GM23248 (cell line): Measurements from ENCODE around the gene SF3B6. TPM values are rescaled to one million over a fixed set of nuclear protein-coding genes. Genes with fewer than 3 reads are reported as not detected.

Source experiments
- DNase-seq: peaks from one replicate; pipeline ENCODE4 v3.0.0-alpha.2; 2015
- H2AFZ ChIP-seq: fragments of 200-600 bp; sonication (generic); 2 replicates; pipeline ENCODE4 v1.6.1; 2016; ENCODE audit warnings: antibody characterized with exemption
- H3F3A ChIP-seq: fragments of 200-600 bp; sonication (generic); 2 replicates; pipeline ENCODE4 v1.6.1; 2016; ENCODE audit warnings: mild to moderate bottlenecking, antibody characterized with exemption, mixed run types; ENCODE audit not compliant: insufficient read depth
- H3K27ac ChIP-seq: fragments of 200-600 bp; sonication (generic); 2 replicates; pipeline ENCODE4 v1.5.1; 2016; ENCODE audit warnings: mild to moderate bottlenecking
- H3K27me3 ChIP-seq: fragments of 200-600 bp; sonication (generic); replicated peaks from 2 replicates; pipeline ENCODE4 v1.6.1; 2016; ENCODE audit warnings: mild to moderate bottlenecking; ENCODE audit not compliant: insufficient read depth
- H3K36me3 ChIP-seq: fragments of 200-600 bp; sonication (generic); 2 replicates; pipeline ENCODE4 v1.6.1; 2016; ENCODE audit warnings: low read depth, mild to moderate bottlenecking
- H3K4me1 ChIP-seq: fragments of 200-600 bp; sonication (generic); 2 replicates; pipeline ENCODE4 v1.6.1; 2016; ENCODE audit warnings: mild to moderate bottlenecking; ENCODE audit not compliant: insufficient read depth
- H3K4me2 ChIP-seq: fragments of 200-600 bp; sonication (generic); one replicate; pipeline ENCODE4 v1.6.1; 2016; ENCODE audit warnings: mild to moderate bottlenecking; ENCODE audit not compliant: unreplicated experiment
- H3K4me3 ChIP-seq: fragments of 200-600 bp; sonication (generic); 2 replicates; pipeline ENCODE4 v1.5.1; 2016; ENCODE audit warnings: mild to moderate bottlenecking
- H3K79me2 ChIP-seq: fragments of 200-600 bp; sonication (generic); 2 replicates; pipeline ENCODE4 v1.6.1; 2016; ENCODE audit warnings: mild to moderate bottlenecking; ENCODE audit not compliant: insufficient read depth
- H3K9ac ChIP-seq: fragments of 200-600 bp; sonication (generic); 2 replicates; pipeline ENCODE4 v1.6.1; 2016; ENCODE audit warnings: mild to moderate bottlenecking
- H3K9me2 ChIP-seq: fragments of 200-600 bp; sonication (generic); 2 replicates; pipeline ENCODE4 v1.6.1; 2016; ENCODE audit warnings: mixed run types, mild to moderate bottlenecking, moderate library complexity; ENCODE audit not compliant: insufficient read depth
- H3K9me3 ChIP-seq: fragments of 200-600 bp; sonication (generic); one replicate; pipeline ENCODE4 v1.6.1; 2017; ENCODE audit warnings: low read depth
- H4K20me1 ChIP-seq: fragments of 200-600 bp; sonication (generic); 2 replicates; pipeline ENCODE4 v1.6.0; 2016; ENCODE audit not compliant: insufficient read depth
- EZH2 ChIP-seq: fragments of 200-600 bp; sonication (generic); IDR thresholded peaks from 2 replicates; pipeline ENCODE4 v1.6.1; 2018; ENCODE audit warnings: antibody characterized with exemption, mild to moderate bottlenecking; ENCODE audit not compliant: insufficient read depth, poor library complexity, severe bottlenecking
- EZH2phosphoT487 ChIP-seq: fragments of 200-600 bp; sonication (generic); IDR thresholded peaks from 2 replicates; pipeline ENCODE4 v1.6.1; 2018; ENCODE audit warnings: antibody characterized with exemption, moderate library complexity, mild to moderate bottlenecking, low read depth; ENCODE audit not compliant: insufficient read depth
- WGBS, 2 experiments: methylation state at CpG; one replicate each; pipeline ENCODE4 v1.1.6; 2015 to 2017; ENCODE audit warnings: low lambda C conversion rate in 2 of 2, low coverage in 1 of 2; ENCODE audit errors: missing lambda C conversion rate in 2 of 2; 5-methylcytosine and 5-hydroxymethylcytosine counted together
- in situ Hi-C: fragments of 300-500 bp; cut with MboI; formaldehyde crosslinking; loops from 2 replicates; pipeline ENCODE4 v1.15.0; 2020
- polyA plus RNA-seq: library from polyadenylated mRNA; unstranded; fragments of >200 nt; fragmentation: Nextera tagmentation; extraction: Ambion mirVana; gene quantifications from 2 replicates; pipeline ENCODE4 v1.2.1, GENCODE V29; 2016
- total RNA-seq: library from RNA; depleted of rRNA; stranded (reverse); fragments of >200 nt; shearing (Covaris generic); gene quantifications from 2 replicates; pipeline ENCODE4 v1.2.3, GENCODE V29; 2014

Gene SF3B6
- total and polyA plus RNA-seq, 2 experiments from 2014 or later, result 101 to 287 TPM

GRCh38 chr2:24051833-24052232 is 24.3 kb downstream of the SF3B6 start:
- WGBS, 2 experiments, result 61 to 66% methylated on average over 8 of the region's 8 CpGs
- no peak for TF ChIP-seq EZH2phosphoT487
- no peak for TF ChIP-seq EZH2
- in situ Hi-C loops, result no loop called here

GRCh38 chr2:24050041-24050979 is 25.8 kb downstream of the SF3B6 start:
- H3K36me3 ChIP-seq, result no peaks in the 10 kb centered on the region
- no peak overlapping the region for H3K27ac ChIP-seq
- WGBS, 2 experiments, result 5% methylated on average over 39 to 46 of the region's 47 CpGs
- H3K4me3 ChIP-seq, result peak overlapping the region; percentile 72
- TF ChIP-seq EZH2phosphoT487 (no peak), EZH2 (no peak)
- H2AFZ ChIP-seq, result peak overlapping the region; percentile 74
- H4K20me1 ChIP-seq, result no peaks in the 10 kb centered on the region
- H3K9ac ChIP-seq, result peak overlapping the region; percentile 63
- peak overlapping the region; percentile 84 for H3K4me2 ChIP-seq
- DNase-seq, result peak; percentile 48
- peaks cover 9% of the 10 kb centered on the region; the same call in 1 of the 2 replicates for H3K4me1 ChIP-seq
- no peaks in the 10 kb centered on the region for H3K9me3 ChIP-seq
- peaks cover 15% of the 10 kb centered on the region for H3K79me2 ChIP-seq
- H3K27me3 ChIP-seq, result no peaks in the 10 kb centered on the region
- in situ Hi-C loops, result no loop called here
- H3F3A ChIP-seq, result peaks cover 10% of the 10 kb centered on the region
- H3K9me2 ChIP-seq, result no peaks in the 10 kb centered on the region

More at GRCh38 chr2:24051833-24052232, 24.3 kb downstream of the SF3B6 start:
- Histone ChIP-seq H3F3A (peaks cover 5% of the 10 kb centered on the region), H3K27ac (no peak overlapping the region), H3K4me1 (0 out of 2 replicates have a peak, but pooled peaks cover 5% of the 10 kb centered on the region), H3K9me2 (no peaks in the 10 kb centered on the region), H3K4me2 (no peak overlapping the region), H3K36me3 (no peaks in the 10 kb centered on the region), H3K4me3 (no peak overlapping the region), H3K27me3 (no peaks in the 10 kb centered on the region), H3K9ac (no peak overlapping the region), H3K9me3 (no peaks in the 10 kb centered on the region), H4K20me1 (no peaks in the 10 kb centered on the region), H3K79me2 (no peaks in the 10 kb centered on the region), H2AFZ (no peak overlapping the region)
- DNase-seq, result no peak

GRCh38 chr2:24049485-24050021 is 26.6 kb downstream of the SF3B6 start, which contains the start of gene FKBP1B:
TSS of gene FKBP1B (plus strand) at chr2:24049741. CDS start at chr2:24049850, 109 bp downstream.
- H3F3A ChIP-seq, result peaks cover 10% of the 10 kb centered on the region
- H3K36me3 ChIP-seq, result no peaks in the 10 kb centered on the region
- peak within 1 kb of the TSS; percentile 72 for H3K4me3 ChIP-seq
- DNase-seq, result peak; percentile 67
- H3K9me2 ChIP-seq, result no peaks in the 10 kb centered on the region
- peak within 1 kb of the TSS; percentile 74 for H2AFZ ChIP-seq
- H3K4me1 ChIP-seq, result peaks cover 9% of the 10 kb centered on the region; the same call in 1 of the 2 replicates
- peaks cover 23% of the 10 kb centered on the region for H3K79me2 ChIP-seq
- no peaks in the 10 kb centered on the region for H3K9me3 ChIP-seq
- TF ChIP-seq EZH2, result no peak
- TF ChIP-seq EZH2phosphoT487, result no peak
- peak within 1 kb of the TSS; percentile 63 for H3K9ac ChIP-seq
- H4K20me1 ChIP-seq, result no peaks in the 10 kb centered on the region
- H3K4me2 ChIP-seq, result peak within 1 kb of the TSS; percentile 84
- H3K27ac ChIP-seq, result no peak within 1 kb of the TSS
- in situ Hi-C loops, result no loop called here
- 1 to 2% methylated on average over 23 to 50 of the region's 52 CpGs for WGBS, 2 experiments
- no peaks in the 10 kb centered on the region for H3K27me3 ChIP-seq

- Histone ChIP-seq H3K36me3 (no peaks in the 10 kb centered on the region), H3K9ac (peak overlapping the region; percentile 63), H3K27ac (no peak overlapping the region), H3K4me1 (peaks cover 9% of the 10 kb centered on the region; the same call in 1 of the 2 replicates), H3K9me3 (no peaks in the 10 kb centered on the region), H3K27me3 (no peaks in the 10 kb centered on the region), H3K4me2 (peak overlapping the region; percentile 84), H2AFZ (peak overlapping the region; percentile 74), H3K4me3 (peak overlapping the region; percentile 72), H3F3A (peaks cover 10% of the 10 kb centered on the region), H4K20me1 (no peaks in the 10 kb centered on the region), H3K9me2 (no peaks in the 10 kb centered on the region), H3K79me2 (peaks cover 29% of the 10 kb centered on the region)
- DNase-seq, result no peak
- 24 to 27% methylated on average over 23 of the region's 23 CpGs for WGBS, 2 experiments
- no peak for TF ChIP-seq EZH2phosphoT487
- no peak for TF ChIP-seq EZH2
- in situ Hi-C loops, result no loop called here
These were observed 27.2 kb downstream of the SF3B6 start for GRCh38 chr2:24048769-24049484.
